ENCODE measurements around the gene SCGB1C1.

The SCGB1C1 gene

DNA sequence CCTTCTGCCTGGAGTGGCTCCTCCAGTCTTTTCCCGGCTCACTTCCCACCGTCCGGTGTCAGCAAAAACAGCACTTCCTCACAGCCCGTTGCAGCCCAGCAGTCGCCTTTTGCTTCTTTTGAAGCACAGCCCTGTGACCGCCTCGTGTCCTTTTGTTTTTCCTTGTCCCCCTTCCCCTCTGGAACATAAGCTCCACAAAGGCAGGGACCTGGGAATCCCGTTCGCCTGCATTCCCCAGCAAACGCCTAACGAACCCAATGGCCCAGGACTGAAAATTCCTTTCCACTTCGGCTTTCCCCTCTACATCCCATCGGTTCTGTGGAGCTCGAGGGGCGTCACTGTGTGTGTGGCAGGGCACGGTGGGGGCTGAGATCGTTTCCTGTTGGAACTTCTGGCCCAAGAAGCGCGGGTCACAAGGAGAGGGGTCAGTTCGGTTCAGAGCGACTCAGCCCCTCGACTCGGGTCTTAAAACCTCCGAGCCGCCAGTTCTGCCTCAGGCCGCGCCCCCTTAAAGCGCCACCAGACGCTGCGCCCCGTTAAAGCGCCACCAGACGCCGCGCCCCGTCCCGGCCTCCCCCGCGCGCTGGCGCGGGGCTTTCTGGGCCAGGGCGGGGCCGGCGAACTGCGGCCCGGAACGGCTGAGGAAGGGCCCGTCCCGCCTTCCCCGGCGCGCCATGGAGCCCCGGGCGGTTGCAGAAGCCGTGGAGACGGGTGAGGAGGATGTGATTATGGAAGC, 15.5 kb downstream of the SCGB1C1 start:
- under 1% methylated on average over 44 of the region's 57 CpGs for WGBS
- Histone ChIP-seq H4K91ac (ENCODE audit: low read length) (peak overlapping the region; percentile 83), H3K27ac (ENCODE audit: low read length, poor library complexity, severe bottlenecking) (peak overlapping the region; percentile 98), H4K8ac (ENCODE audit: low read length) (peak overlapping the region; percentile 94), H3K4me3 (ENCODE audit: insufficient read depth in 1 of 2, low read depth in 1 of 2, low read length in 2 of 2) (peak overlapping the region; percentile 80 to 97), H3K9ac (ENCODE audit: low read length) (peak overlapping the region; percentile 98), H2BK120ac (ENCODE audit: low read depth, low read length) (peak overlapping the region; percentile 50), H3K36me3 (ENCODE audit: control insufficient read depth in 1 of 2, insufficient read depth in 2 of 2, low read depth in 1 of 2, low read length in 2 of 2) (peaks cover 64 to 67% of the 10 kb centered on the region in 2 experiments), H3K27me3 (ENCODE audit: control insufficient read depth in 1 of 2, insufficient read depth in 1 of 2, low read length in 2 of 2) (no peaks in the 10 kb centered on the region), H2BK15ac (ENCODE audit: low read depth, poor library complexity, severe bottlenecking) (peak overlapping the region; percentile 84), H3K4me2 (ENCODE audit: low read length, poor library complexity, severe bottlenecking) (peak overlapping the region; percentile 96), H3K4ac (ENCODE audit: low read depth in 1 of 2, low read length in 2 of 2) (peak overlapping the region; percentile 86 to 95), H3K23ac (ENCODE audit: low read length in 2 of 2) (peak overlapping the region; percentile 70 to 92), H2BK12ac (ENCODE audit: low read length in 2 of 2) (peak overlapping the region in 1 of 2 experiments; percentile 24), H3K18ac (ENCODE audit: low read depth in 1 of 2, low read length in 2 of 2) (peak overlapping the region; percentile 92 to 98), H3K79me1 (replicated peaks; ENCODE audit: low read length, poor library complexity, severe bottlenecking) (peaks cover 21% of the 10 kb centered on the region), H2AFZ (ENCODE audit: low read depth, low read length) (no peak overlapping the region), H2BK5ac (ENCODE audit: low read depth, low read length, poor library complexity, severe bottlenecking) (peak overlapping the region; percentile 93), H3K4me1 (ENCODE audit: control insufficient read depth, insufficient read depth, low read depth, low read length) (peaks cover 67% of the 10 kb centered on the region), H2AK5ac (ENCODE audit: low read length, severe bottlenecking) (peak overlapping the region; percentile 86), H3K9me3 (ENCODE audit: control insufficient read depth, low read length) (no peaks in the 10 kb centered on the region), H3K14ac (ENCODE audit: low read length in 2 of 2) (peak overlapping the region in 1 of 2 experiments; percentile 96)
- DNase-seq = peak; percentile 87

DNA sequence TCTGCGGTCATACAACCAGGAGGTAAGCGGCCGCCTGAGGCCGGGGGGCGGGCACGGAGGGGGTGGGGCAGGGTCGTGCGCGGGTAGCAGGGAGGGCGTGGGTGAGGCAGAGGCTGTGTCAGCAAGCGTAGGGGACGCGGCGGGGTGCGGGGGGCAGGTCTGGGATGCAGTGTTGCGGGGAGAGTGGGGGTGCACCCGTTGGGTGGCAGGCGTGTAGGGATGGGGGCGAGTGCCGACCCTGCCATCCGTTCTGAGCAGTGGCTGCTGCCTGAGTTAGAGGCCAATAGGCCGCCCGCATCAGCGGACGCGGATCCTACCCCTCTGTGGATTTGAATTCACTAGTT, 16.0 kb downstream of the SCGB1C1 start:
- no peak overlapping the region for H2AFZ ChIP-seq (ENCODE audit: low read depth, low read length)
- no peaks in the 10 kb centered on the region for H3K9me3 ChIP-seq (ENCODE audit: control insufficient read depth, low read length)
- no peak overlapping the region for H3K23ac ChIP-seq (ENCODE audit: low read length in 2 of 2)
- peak overlapping the region; percentile 54 for H4K8ac ChIP-seq (ENCODE audit: low read length)
- no peak overlapping the region for H2BK5ac ChIP-seq (ENCODE audit: low read depth, low read length, poor library complexity, severe bottlenecking)
- H3K27ac ChIP-seq (ENCODE audit: low read length, poor library complexity, severe bottlenecking) = peak overlapping the region; percentile 88
- peak overlapping the region; percentile 85 for H3K4me2 ChIP-seq (ENCODE audit: low read length, poor library complexity, severe bottlenecking)
- peak overlapping the region; percentile 47 for H2AK5ac ChIP-seq (ENCODE audit: low read length, severe bottlenecking)
- H3K9ac ChIP-seq (ENCODE audit: low read length) = peak overlapping the region; percentile 98
- peaks cover 61% of the 10 kb centered on the region for H3K4me1 ChIP-seq (ENCODE audit: control insufficient read depth, insufficient read depth, low read depth, low read length)
- H4K91ac ChIP-seq (ENCODE audit: low read length) = peak overlapping the region; percentile 81
- peak overlapping the region; percentile 35 to 71 for H3K4ac ChIP-seq (ENCODE audit: low read depth in 1 of 2, low read length in 2 of 2)
- peaks cover 62 to 66% of the 10 kb centered on the region in 2 experiments for H3K36me3 ChIP-seq (ENCODE audit: control insufficient read depth in 1 of 2, insufficient read depth in 2 of 2, low read depth in 1 of 2, low read length in 2 of 2)
- WGBS = 4% methylated on average over 10 of the region's 26 CpGs
- H3K4me3 ChIP-seq (ENCODE audit: insufficient read depth in 1 of 2, low read depth in 1 of 2, low read length in 2 of 2) = peak overlapping the region; percentile 80 to 97
- DNase-seq = no peak
- H2BK12ac ChIP-seq (ENCODE audit: low read length in 2 of 2) = peak overlapping the region in 1 of 2 experiments; percentile 7
- no peak overlapping the region for H2BK15ac ChIP-seq (ENCODE audit: low read depth, poor library complexity, severe bottlenecking)
- H2BK120ac ChIP-seq (ENCODE audit: low read depth, low read length) = no peak overlapping the region
- H3K18ac ChIP-seq (ENCODE audit: low read depth in 1 of 2, low read length in 2 of 2) = peak overlapping the region in 1 of 2 experiments; percentile 44
- H3K27me3 ChIP-seq (ENCODE audit: control insufficient read depth in 1 of 2, insufficient read depth in 1 of 2, low read length in 2 of 2) = no peaks in the 10 kb centered on the region
- H3K14ac ChIP-seq (ENCODE audit: low read length in 2 of 2) = peak overlapping the region in 1 of 2 experiments; percentile 88
- peaks cover 17% of the 10 kb centered on the region for H3K79me1 ChIP-seq (replicated peaks; ENCODE audit: low read length, poor library complexity, severe bottlenecking)

DNA sequence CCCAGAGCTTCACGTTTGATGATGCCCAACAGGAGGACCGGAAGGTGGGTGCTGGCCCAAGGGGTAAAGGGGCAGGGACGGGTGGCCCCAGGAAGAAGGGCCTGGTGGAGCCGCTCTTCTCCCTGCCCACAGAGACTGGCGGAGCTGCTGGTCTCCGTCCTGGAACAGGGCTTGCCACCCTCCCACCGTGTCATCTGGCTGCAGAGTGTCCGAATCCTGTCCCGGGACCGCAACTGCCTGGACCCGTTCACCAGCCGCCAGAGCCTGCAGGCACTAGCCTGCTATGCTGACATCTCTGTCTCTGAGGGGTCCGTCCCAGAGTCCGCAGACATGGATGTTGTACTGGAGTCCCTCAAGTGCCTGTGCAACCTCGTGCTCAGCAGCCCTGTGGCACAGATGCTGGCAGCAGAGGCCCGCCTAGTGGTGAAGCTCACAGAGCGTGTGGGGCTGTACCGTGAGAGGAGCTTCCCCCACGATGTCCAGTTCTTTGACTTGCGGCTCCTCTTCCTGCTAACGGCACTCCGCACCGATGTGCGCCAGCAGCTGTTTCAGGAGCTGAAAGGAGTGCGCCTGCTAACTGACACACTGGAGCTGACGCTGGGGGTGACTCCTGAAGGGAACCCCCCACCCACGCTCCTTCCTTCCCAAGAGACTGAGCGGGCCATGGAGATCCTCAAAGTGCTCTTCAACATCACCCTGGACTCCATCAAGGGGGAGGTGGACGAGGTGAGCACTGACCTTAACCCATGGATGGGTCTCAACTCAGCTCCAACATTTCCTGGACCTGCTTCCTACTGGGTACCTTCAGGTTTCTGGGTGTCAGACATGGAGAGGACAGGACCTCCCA, 16.6 kb downstream of the SCGB1C1 start:
- peaks cover 62 to 66% of the 10 kb centered on the region in 2 experiments for H3K36me3 ChIP-seq (ENCODE audit: control insufficient read depth in 1 of 2, insufficient read depth in 2 of 2, low read depth in 1 of 2, low read length in 2 of 2)
- H3K4me1 ChIP-seq (ENCODE audit: control insufficient read depth, insufficient read depth, low read depth, low read length) = peaks cover 57% of the 10 kb centered on the region
- 60% methylated on average over 29 of the region's 29 CpGs for WGBS
- peak overlapping the region in 1 of 2 experiments; percentile 44 for H3K18ac ChIP-seq (ENCODE audit: low read depth in 1 of 2, low read length in 2 of 2)
- H3K4me3 ChIP-seq (ENCODE audit: insufficient read depth in 1 of 2, low read depth in 1 of 2, low read length in 2 of 2) = peak overlapping the region; percentile 80 to 97
- peaks cover 18% of the 10 kb centered on the region for H3K79me1 ChIP-seq (replicated peaks; ENCODE audit: low read length, poor library complexity, severe bottlenecking)
- peak overlapping the region; percentile 4 for H2BK5ac ChIP-seq (ENCODE audit: low read depth, low read length, poor library complexity, severe bottlenecking)
- no peak overlapping the region for H2BK15ac ChIP-seq (ENCODE audit: low read depth, poor library complexity, severe bottlenecking)
- peak overlapping the region; percentile 29 for H4K91ac ChIP-seq (ENCODE audit: low read length)
- H3K9ac ChIP-seq (ENCODE audit: low read length) = peak overlapping the region; percentile 98
- peak overlapping the region; percentile 45 for H4K8ac ChIP-seq (ENCODE audit: low read length)
- peak overlapping the region in 1 of 2 experiments; percentile 74 for H3K14ac ChIP-seq (ENCODE audit: low read length in 2 of 2)
- H2AFZ ChIP-seq (ENCODE audit: low read depth, low read length) = no peak overlapping the region
- no peaks in the 10 kb centered on the region for H3K9me3 ChIP-seq (ENCODE audit: control insufficient read depth, low read length)
- H3K27me3 ChIP-seq (ENCODE audit: control insufficient read depth in 1 of 2, insufficient read depth in 1 of 2, low read length in 2 of 2) = no peaks in the 10 kb centered on the region
- H3K23ac ChIP-seq (ENCODE audit: low read length in 2 of 2) = no peak overlapping the region
- H3K27ac ChIP-seq (ENCODE audit: low read length, poor library complexity, severe bottlenecking) = peak overlapping the region; percentile 88
- no peak overlapping the region for H2BK120ac ChIP-seq (ENCODE audit: low read depth, low read length)
- peak overlapping the region; percentile 47 for H2AK5ac ChIP-seq (ENCODE audit: low read length, severe bottlenecking)
- peak overlapping the region in 1 of 2 experiments; percentile 48 for H2BK12ac ChIP-seq (ENCODE audit: low read length in 2 of 2)
- peak overlapping the region; percentile 35 to 71 for H3K4ac ChIP-seq (ENCODE audit: low read depth in 1 of 2, low read length in 2 of 2)
- DNase-seq = peak; percentile 44
- H3K4me2 ChIP-seq (ENCODE audit: low read length, poor library complexity, severe bottlenecking) = peak overlapping the region; percentile 85
